Subcutaneous abdominal adipose tissue (tissue), 5 donors: ENCODE results near the gene DENND2C.

Experiments used
- H3K27ac ChIP-seq: one replicate; pipeline ENCODE4 v1.7.0; 2013; ENCODE audit warnings: low read depth, mild to moderate bottlenecking, inconsistent platforms, low read length, moderate library complexity
- H3K27me3 ChIP-seq, 5 donors: one replicate each; pipeline ENCODE4 v1.7.0; 2013; ENCODE audit warnings: low read length in 5 of 5, inconsistent platforms in 1 of 5; ENCODE audit not compliant: control insufficient read depth in 5 of 5, insufficient read depth in 4 of 5
- H3K36me3 ChIP-seq, 5 donors: one replicate each; pipeline ENCODE4 v1.7.0; 2013; ENCODE audit warnings: low read length in 5 of 5; ENCODE audit not compliant: control insufficient read depth in 5 of 5, insufficient read depth in 5 of 5
- H3K4me1 ChIP-seq, 5 donors: one replicate each; pipeline ENCODE4 v1.7.0; 2013; ENCODE audit warnings: low read length in 5 of 5, mild to moderate bottlenecking in 3 of 5, moderate library complexity in 1 of 5; ENCODE audit not compliant: control insufficient read depth in 5 of 5, insufficient read depth in 5 of 5
- H3K4me3 ChIP-seq, 5 donors: one replicate each; pipeline ENCODE4 v1.7.0; 2013; ENCODE audit warnings: low read length in 5 of 5, low read depth in 1 of 5
- H3K9ac ChIP-seq, 5 donors: one replicate each; pipeline ENCODE4 v1.7.0; 2013; ENCODE audit warnings: low read length in 5 of 5, mild to moderate bottlenecking in 4 of 5, moderate library complexity in 3 of 5
- H3K9me3 ChIP-seq, 5 donors: one replicate each; pipeline ENCODE4 v1.7.0; 2013; ENCODE audit warnings: low read length in 5 of 5; ENCODE audit not compliant: control insufficient read depth in 5 of 5
- donor health status: healthy.
- donor health status: healthy.
- donor health status: healthy.
- donor health status: healthy.
- donor health status: healthy.

Gene DENND2C, protein sequence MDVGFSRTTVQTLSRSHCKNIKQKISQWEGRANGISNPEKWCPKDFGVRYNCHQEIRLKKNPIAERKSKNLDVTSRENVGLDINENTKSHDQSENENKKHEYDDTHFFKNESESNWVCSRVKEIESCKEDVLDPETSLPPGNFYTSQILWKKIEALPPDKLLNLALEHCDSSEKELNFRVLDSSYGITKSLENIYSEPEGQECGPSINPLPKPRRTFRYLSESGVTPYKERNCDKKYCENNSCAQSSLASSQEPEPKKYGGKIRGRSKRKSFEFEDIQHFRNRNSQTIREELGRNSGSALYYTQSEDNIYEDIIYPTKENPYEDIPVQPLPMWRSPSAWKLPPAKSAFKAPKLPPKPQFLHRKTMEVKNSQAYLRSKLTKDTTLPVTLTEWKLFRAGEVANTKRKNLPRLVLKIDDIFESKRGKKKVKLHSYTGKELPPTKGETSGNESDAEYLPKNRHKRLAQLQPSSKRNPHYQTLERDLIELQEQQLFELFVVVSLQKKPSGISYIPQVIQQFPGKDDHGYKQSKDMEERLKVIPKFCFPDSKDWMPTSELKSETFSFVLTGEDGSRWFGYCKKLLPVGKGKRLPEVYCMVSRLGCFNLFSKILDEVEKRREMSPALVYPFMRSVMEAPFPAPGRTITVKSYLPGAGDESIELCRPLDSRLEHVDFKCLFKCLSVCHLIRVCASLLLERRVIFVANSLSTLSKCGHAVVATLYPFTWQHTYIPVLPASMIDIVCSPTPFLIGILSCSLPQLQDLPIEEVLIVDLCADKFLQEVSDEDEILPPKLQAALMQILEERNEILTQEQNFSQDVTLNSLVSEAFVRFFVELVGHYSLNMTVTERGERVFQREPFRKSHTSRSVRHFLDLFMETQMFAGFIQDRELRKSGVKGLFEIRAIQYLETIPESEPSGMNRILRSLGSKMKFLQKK

DNA sequence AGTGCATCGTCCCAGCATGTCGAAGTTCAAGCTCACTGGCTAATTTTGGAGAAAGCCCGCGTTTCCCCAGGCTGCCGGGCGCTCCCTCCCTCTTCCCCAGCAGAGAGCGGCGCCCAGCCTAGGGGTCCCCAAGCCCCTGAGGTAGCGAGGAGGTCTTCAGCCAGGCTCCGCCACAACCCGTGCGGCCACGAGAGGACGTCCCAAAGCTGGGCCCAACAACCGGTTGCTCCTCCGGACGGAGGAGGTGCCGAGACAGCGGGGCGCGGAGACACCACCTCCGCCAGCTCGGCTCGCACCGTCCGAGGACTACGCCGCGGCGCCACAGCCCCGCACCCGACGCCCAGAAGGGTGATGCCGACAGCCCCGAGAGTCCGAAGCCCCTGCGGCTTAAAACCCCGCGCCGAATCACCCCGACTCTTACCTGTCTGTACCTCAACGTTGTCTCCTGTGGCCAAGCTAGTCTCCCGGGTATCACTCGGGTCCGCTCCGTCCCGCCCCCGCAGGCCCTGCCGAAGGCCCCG, at the start of gene DENND2C:
Gene DENND2C, minus strand, starts transcription at position 488 of the 521 bp plus-strand sequence. CDS start 44,065 bp downstream, outside the sequence.
- peak within 1 kb of the TSS; percentile 78 for H3K27ac ChIP-seq
- peak within 1 kb of the TSS; percentile 58 to 92 (median 84) for H3K9ac ChIP-seq
- H3K4me3 ChIP-seq: peak within 1 kb of the TSS; percentile 81 to 93 (median 93)
- peaks cover 0 to 15% (median 11%) of the 10 kb centered on the region in 5 donors for H3K4me1 ChIP-seq
- no peaks in the 10 kb centered on the region for H3K36me3 ChIP-seq
- H3K27me3 ChIP-seq: no peaks in the 10 kb centered on the region
- no peaks in the 10 kb centered on the region for H3K9me3 ChIP-seq

DNA sequence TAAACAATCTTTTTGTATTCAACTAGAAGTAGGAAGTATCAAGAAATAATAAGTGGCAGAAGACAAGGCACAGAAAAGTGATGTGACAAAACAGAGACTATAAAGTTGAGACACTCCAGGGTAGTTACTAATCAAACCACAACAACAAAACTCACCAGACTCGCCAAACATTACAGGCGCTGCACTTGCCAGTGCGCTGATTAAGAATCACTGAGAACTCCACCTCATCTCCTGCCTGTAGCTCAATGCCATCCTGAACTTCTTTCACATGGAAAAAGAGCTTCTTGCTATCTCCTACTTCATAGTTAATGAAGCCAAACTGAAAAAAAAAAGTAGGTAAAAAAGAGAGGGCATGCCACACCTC, 49.6 kb upstream of the DENND2C start:
- Histone ChIP-seq H3K4me1 (peaks cover 0 to 26% (median 17%) of the 10 kb centered on the region in 5 donors), H3K36me3 (peaks cover 48 to 69% (median 67%) of the 10 kb centered on the region in 5 donors), H3K9me3 (no peaks in the 10 kb centered on the region), H3K27me3 (no peaks in the 10 kb centered on the region), H3K27ac (no peak overlapping the region), H3K9ac (peak overlapping the region in 1 of 5 donors; percentile 30), H3K4me3 (no peak overlapping the region)

DNA sequence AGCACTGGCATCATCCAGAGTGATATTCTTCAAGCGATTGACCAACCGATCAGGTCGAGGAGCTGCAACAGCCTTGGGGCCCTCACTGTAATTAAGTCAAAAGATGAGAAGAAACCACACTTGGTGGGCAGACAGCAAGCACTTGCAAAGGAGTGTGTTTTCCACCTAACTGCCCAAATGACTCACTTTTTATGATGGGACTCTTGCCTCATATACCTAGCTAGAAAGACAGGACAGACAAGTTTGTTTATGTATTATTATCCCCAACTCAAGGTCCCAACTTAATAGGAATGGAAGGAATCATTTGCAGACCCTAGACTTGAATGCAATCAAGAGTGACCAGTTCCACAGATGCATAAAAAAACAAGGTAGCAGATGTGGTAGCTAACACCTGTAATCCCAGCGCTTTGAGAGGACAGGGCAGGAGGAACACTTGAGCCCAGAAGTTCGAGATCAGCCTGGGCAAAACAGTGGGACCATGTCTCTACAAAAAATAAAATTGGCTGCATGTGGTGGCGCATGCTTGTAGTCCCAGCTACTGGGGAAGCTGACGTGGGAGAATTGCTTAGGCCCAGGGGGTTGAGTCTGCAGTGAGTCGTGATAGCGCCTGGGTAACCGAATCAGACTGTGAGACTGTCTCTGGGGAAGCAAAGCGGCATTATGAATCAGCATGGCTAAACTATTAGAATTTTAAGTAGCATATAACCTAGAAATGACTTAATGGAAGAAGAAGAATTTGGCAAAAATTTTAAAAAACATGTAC, 49.0 kb upstream of the DENND2C start:
- peaks cover 47 to 64% (median 62%) of the 10 kb centered on the region in 5 donors for H3K36me3 ChIP-seq
- peaks cover 0 to 21% (median 17%) of the 10 kb centered on the region in 5 donors for H3K4me1 ChIP-seq
- no peak overlapping the region for H3K27ac ChIP-seq
- H3K4me3 ChIP-seq: no peak overlapping the region
- H3K9ac ChIP-seq: no peak overlapping the region
- no peaks in the 10 kb centered on the region for H3K27me3 ChIP-seq
- no peaks in the 10 kb centered on the region for H3K9me3 ChIP-seq

DNA sequence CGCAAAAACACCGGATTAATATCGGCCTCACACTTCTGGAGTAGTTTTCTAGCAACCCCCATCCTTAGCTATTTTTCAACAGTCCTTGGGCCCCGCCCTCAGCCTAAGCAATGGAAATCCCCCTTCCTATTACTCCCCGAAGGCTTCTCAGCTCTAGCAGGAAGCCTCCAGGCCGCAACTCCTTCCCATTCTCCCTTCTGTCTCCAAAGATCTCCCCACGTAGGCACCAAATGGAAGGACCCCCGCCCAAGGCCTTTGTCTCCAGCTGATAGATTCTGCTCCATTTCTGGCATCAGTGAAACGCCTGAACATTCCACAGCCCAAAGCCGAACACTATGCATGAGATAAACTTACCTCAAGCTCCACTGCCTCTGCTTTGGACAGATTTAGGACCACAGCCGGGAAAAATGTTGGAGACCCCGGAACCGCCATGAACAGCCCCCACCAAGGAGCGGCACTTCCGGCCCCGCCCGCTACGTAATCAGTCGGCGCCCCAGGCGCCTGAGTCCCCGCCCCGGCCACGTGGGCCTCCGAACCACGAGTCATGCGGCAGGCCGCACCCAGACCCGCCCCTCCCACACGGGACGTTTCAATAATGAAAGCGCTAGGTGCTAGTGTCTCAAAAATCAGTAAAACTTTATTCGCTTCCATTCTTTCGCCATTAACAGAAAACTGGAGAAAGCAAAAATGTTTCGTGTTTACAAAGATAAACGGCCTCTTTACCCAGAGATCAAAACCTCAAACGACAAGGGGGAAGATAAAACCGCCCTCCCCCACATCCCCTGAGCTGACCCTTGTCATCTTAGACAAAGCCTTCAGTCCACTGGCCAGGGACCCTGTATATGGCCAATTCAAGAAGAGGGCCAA, 46.7 kb upstream of the DENND2C start, which contains the start of gene NRAS:
Gene NRAS, minus strand, starts transcription at position 468 of the 867 bp plus-strand sequence. CDS start 611 bp downstream, outside the sequence.
- Histone ChIP-seq H3K27me3 (no peaks in the 10 kb centered on the region), H3K4me3 (peak within 1 kb of the TSS; percentile 83 to 100 (median 95)), H3K36me3 (peaks cover 48 to 63% (median 61%) of the 10 kb centered on the region in 5 donors), H3K27ac (peak within 1 kb of the TSS; percentile 98), H3K9me3 (no peaks in the 10 kb centered on the region), H3K9ac (peak within 1 kb of the TSS; percentile 93 to 100 (median 100)), H3K4me1 (peaks cover 0 to 21% (median 17%) of the 10 kb centered on the region in 5 donors)

DNA sequence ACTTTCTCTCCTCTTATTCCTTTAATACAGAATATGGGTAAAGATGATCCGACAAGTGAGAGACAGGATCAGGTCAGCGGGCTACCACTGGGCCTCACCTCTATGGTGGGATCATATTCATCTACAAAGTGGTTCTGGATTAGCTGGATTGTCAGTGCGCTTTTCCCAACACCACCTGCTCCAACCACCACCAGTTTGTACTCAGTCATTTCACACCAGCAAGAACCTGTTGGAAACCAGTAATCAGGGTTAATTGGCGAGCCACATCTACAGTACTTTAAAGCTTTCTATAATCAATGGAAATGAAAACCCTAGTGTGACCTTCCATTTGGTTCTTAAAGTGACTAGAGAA, 46.1 kb upstream of the DENND2C start:
- H3K27ac ChIP-seq: peak overlapping the region; percentile 98
- peaks cover 49 to 63% (median 60%) of the 10 kb centered on the region in 5 donors for H3K36me3 ChIP-seq
- peaks cover 0 to 21% (median 17%) of the 10 kb centered on the region in 5 donors for H3K4me1 ChIP-seq
- H3K9ac ChIP-seq: peak overlapping the region; percentile 93 to 100 (median 100)
- H3K27me3 ChIP-seq: no peaks in the 10 kb centered on the region
- no peaks in the 10 kb centered on the region for H3K9me3 ChIP-seq
- peak overlapping the region; percentile 83 to 100 (median 95) for H3K4me3 ChIP-seq

DNA sequence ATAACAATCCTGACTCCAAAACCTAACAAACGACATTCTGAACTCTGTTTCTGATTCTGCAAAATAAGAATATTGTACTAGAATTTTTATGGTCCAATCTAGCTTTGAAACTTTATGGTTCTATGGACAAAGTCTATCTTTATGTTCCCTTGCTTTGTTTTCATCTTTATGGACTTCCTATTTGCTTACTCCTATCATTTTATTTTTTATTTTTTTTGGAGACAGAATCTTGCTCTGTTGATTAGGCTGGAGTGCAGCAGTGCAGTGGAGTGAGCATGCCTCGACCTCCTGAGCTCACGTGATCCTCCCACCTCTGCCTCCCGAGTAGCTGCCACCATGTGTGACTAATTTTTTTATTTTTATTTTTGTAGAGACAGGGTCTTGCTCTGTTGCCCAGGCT, 43.1 kb upstream of the DENND2C start:
- H3K36me3 ChIP-seq: peaks cover 43 to 55% (median 55%) of the 10 kb centered on the region in 5 donors
- H3K9ac ChIP-seq: no peak overlapping the region
- no peaks in the 10 kb centered on the region for H3K27me3 ChIP-seq
- H3K27ac ChIP-seq: no peak overlapping the region
- no peaks in the 10 kb centered on the region for H3K9me3 ChIP-seq
- H3K4me3 ChIP-seq: no peak overlapping the region
- peaks cover 0 to 21% (median 17%) of the 10 kb centered on the region in 5 donors for H3K4me1 ChIP-seq

DNA sequence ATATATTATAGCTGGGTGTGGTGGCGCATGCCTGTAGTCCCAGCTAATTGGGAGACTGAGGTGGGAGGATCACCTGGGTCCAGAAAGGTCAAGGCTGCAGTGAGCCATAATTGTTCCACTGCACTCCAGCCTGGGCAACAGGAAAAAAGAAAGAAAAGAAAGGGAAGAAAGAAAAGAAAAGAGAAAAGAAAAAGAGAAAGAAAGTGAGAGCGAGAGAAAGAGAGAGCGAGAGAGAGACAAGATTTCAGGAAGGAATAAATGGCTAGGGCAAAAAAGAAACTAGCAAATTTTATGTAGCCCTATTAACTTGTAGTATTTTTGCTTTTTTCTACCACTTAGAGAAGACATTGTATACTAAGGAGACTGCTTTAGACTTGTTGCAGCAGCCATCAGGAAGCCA, 40.5 kb upstream of the DENND2C start:
- no peak overlapping the region for H3K9ac ChIP-seq
- H3K4me3 ChIP-seq: no peak overlapping the region
- H3K27ac ChIP-seq: no peak overlapping the region
- no peaks in the 10 kb centered on the region for H3K9me3 ChIP-seq
- peaks cover 0 to 6% (median 3%) of the 10 kb centered on the region in 5 donors for H3K4me1 ChIP-seq
- no peaks in the 10 kb centered on the region for H3K27me3 ChIP-seq
- H3K36me3 ChIP-seq: peaks cover 60 to 76% (median 69%) of the 10 kb centered on the region in 5 donors

DNA sequence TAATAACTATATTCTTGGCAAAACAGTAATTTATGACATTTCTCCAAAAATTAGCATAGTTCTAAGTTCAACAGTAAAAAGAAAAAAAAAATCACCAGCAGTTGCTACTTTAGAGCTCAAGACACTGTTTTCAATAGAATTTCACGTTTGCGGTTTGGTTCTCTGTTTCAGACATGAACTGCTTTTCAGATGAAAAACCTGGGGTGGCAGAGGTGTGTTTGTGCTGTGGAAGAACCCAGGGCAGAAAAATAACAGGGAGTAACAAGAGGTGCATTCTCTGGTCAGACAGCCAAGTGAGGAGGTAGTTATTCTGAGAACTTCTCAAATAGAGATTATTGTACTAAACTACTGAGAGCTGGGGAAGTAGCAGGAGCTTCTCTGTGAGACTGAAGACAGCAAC, 37.8 kb upstream of the DENND2C start:
- Histone ChIP-seq H3K4me3 (no peak overlapping the region), H3K9ac (no peak overlapping the region), H3K36me3 (peaks cover 48 to 66% (median 58%) of the 10 kb centered on the region in 5 donors), H3K27ac (no peak overlapping the region), H3K27me3 (no peaks in the 10 kb centered on the region), H3K4me1 (peaks cover 0 to 9% (median 0%) of the 10 kb centered on the region in 5 donors), H3K9me3 (no peaks in the 10 kb centered on the region)
